SK-N-DZ (cell line): ENCODE measurements around the gene KIRREL2.
"Not testable (repeated sequence)": the region's sequence is repeated elsewhere in the genome, so short reads cannot be mapped to it uniquely, and the experiment has no call there.

Experiments used
- DNase-seq: peaks from one replicate; pipeline ENCODE4 v3.0.0-alpha.2; 2015; ENCODE audit warnings: low spot score

The KIRREL2 gene

DNA sequence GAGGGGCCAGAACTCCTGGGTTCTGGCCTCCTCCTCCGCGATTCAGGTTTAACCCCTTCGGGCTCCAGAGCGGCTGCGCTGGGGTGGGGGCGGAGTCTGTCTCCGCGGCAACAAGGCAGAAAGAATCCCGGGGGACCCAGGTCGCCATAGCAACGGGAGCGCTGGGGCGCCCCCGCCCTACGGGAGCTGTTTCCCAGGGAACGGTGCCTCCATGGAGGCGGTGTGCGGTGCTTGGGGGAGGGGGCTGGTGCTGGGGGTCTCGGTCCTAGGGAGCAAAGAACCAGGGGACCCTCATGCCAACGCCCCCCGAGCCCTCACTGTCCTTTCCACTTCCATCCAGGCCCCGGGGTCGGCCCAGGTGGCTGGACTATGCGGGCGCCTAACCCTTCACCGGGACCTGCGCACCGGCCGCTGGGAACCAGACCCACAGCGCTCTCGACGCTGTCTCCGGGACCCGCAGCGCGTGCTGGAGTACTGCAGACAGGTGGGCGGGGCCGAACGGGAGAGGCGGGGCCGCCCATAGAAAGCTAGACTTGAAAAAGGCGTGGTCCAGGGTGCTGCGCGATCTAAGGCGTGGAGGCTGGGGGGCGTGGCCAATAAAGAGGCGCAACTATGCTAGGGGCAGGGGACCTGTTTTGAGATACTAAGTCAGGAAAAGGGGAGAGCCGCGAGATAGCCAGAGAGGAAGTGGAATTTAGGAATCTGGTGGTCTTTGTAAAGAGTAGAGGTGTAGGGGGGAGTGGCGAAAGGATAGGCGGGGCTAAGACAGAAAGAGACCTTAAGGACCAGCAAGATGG, 12.8 kb downstream of the KIRREL2 start:
- peak; percentile 96 for DNase-seq

DNA sequence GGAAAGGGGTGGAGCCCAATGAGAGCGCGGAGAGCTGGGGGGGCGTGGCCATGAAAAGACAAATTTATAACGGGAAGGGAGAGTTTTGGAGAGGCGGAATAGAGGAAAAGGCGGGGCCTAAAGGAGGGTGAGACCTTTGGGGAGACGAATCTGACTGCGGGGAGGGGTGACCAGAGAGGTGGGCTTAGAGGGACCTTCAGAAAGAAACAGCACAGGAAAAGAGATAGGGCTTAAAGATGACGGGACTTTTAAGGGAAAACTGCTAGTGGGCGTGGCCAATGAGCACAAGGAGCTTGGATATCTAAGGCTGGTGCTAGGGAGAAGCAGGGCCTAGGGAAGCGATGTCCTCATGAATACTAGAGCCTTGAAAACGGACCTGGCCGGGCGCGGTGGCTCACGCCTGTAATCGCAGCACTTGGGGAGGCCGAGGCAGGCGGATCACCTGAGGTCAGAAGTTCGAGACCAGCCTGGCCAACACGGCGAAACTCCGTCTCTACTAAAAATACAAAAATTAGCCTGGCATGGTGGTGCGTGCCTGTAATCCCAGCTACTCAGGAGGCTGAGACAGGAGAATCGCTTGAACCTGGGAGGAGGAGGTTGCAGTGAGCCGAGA, 13.5 kb downstream of the KIRREL2 start:
- DNase-seq: peak; percentile 96

DNA sequence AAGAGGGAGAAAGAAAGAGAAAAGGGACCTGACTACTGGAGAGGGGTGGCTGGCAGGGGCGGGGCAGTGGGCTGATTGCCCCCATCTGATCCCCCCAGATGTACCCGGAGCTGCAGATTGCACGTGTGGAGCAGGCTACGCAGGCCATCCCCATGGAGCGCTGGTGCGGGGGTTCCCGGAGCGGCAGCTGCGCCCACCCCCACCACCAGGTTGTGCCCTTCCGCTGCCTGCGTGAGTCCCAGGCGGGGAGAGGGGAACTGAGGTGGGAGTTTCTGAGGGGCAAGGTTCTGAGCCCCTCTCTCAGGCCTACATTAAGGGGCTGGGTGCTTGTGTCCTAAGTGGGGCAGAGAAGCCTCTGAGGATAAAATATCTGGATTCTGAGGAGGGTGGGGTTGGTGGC, 14.1 kb downstream of the KIRREL2 start:
- no peak for DNase-seq

DNA sequence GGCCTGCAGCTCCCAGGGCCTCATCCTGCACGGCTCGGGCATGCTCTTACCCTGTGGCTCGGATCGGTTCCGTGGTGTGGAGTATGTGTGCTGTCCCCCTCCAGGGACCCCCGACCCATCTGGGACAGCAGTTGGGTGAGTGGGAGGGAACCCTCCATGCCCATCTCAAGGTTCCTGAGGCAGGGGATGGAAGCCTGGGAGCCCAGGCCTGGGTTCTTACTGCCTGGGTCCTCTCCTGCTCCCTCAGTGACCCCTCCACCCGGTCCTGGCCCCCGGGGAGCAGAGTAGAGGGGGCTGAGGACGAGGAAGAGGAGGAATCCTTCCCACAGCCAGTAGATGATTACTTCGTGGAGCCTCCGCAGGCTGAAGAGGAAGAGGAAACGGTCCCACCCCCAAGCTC, 14.9 kb downstream of the KIRREL2 start:
- no peak for DNase-seq

DNA sequence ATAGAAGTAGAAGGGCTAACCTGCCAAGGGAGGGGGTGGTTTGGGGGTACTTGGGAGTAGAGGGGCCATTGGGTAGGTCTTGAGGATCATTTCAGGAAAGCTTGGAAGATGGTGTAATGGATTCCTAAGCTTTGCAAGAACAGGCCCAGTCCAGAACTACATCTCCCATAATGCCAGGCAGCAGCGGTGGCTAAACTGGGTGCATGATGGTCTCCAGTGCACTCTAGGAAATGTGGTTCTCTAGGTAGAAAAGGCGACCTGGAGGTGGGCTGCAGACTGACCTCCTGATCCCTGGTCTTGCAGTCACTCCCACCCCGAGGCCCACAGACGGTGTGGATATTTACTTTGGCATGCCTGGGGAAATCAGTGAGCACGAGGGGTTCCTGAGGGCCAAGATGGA, 15.5 kb downstream of the KIRREL2 start:
- no peak for DNase-seq

DNA sequence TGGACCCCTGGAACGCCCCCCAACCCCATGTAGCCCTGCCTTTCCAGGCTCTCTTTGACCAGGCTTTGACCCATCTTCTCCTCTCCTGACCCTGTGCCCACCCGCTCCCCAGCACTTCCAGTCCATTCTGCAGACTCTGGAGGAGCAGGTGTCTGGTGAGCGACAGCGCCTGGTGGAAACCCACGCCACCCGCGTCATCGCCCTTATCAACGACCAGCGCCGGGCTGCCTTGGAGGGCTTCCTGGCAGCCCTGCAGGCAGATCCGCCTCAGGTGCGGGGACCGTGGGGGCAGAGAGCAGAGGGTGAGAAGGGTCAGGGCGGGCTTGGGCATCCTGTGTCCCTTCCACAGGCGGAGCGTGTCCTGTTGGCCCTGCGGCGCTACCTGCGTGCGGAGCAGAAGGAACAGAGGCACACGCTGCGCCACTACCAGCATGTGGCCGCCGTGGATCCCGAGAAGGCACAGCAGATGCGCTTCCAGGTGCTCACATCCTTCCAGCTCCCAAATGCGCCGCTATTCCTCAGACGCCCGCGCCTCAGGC, 17.8 kb downstream of the KIRREL2 start:
- no peak for DNase-seq

DNA sequence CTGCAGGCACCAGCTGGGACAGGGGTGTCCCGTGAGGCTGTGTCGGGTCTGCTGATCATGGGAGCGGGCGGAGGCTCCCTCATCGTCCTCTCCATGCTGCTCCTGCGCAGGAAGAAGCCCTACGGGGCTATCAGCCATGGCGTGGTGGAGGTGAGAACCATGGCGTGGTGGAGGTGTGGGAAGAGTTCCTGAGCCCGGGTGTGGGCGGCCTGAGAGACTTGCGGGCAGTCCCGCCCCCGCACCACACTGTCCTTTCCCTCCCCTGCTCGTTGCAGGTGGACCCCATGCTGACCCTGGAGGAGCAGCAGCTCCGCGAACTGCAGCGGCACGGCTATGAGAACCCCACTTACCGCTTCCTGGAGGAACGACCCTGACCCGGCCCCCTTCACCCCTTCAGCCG, 22.4 kb downstream of the KIRREL2 start:
- no peak for DNase-seq

DNA sequence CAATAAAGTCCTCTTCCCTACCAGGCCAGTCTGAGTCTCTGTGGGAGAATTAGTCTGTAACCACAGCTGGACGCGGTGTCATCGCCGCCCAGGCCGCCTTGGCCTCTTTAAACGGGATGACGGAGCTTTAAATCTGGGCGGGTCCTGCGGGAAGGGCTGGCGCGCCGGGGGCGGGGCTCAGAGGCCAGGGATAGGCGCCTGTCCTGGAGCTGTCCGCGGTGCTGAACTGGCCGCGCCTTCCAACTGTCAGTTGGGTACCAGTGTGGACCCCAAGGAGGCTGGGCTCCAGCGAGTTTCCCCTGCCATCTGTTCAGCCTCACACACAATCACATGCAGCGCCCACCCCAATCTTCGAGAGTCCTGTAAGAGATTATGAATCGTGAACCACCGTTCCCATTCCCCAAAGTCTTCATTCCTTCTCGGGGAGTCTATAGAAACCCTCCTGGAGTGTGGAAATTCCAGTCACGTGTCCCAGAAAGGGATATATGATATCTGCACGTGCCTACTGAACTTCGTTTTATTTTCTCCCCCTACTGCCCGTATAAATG, 23.1 kb downstream of the KIRREL2 start:
- DNase-seq: peak; percentile 67

DNA sequence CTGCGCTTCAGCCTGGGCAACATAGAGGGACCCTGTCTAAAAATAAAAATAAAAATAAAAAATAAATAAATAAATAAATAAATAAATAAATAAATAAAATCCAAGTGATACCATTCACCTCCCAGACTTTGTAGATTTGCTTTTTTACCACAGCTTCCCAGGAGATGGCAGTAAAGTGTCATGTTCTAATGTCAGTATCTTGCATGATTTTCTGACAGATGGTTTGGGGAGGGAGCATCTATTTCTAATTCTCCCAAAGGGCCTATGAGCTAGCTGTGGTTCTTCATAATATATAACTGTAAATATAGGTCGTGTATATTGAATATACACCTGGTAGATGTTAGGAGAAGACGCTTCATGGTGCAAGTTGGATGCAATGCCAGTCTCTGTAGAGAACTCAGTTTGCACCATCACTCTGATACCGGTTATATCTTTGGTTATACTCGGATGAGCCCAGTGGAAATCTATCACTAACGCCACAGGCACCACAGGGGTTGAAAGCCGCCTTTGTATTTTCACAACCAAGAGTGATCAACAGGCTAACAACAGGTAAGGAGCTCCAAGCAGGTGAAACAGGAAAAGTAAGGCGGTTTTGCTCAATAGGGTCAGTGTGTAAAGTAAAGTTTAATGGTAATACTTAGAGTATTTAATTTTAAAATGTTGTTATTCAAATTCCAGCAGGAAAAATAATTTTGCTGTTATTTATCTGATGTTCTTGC, 25.6 kb downstream of the KIRREL2 start:
- DNase-seq: peak; percentile 73

DNA sequence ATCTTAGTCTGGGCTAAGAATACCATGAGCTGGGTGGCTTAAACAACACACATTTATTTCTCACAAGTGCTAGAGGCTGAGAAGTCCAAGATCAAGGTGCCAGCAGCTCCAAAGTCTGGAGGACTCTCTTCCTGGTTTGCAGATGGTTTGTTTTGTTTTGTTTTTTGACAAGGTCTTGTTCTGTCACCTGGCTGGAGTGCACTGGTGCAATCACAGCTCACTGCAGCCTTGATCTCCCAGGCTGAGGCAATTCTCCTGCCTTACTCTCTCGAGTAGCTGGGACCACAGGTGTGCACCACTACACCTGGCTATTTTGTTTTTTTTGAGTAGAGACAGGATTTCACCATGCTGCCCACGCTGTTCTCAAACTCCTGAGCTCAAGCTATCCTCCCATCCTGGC, 27.2 kb downstream of the KIRREL2 start:
- DNase-seq: no peak

DNA sequence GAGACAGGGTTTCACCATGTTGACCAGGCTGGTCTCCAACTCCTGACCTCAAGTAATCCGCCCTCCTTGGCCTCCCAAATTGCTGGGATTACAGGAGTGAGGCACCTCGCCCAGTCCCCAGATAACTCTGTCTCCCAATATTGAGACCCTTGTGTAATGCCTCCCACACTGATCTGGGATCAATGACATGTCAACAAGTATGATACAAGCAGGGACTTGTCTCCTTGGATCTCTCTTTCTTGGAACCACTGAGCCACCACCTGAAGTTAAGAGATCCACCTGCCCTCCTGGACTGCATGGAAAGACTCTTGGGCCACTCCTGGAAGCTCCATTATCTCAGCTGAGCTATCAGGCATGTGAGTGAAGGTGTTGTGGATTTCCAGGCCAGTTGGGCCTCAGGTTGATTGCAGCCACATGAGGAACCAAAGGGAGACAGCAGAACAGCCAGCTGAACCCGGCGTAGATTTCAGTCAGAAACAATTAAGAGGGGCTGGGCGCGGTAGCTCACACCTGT, 28.6 kb downstream of the KIRREL2 start:
- no peak for DNase-seq

DNA sequence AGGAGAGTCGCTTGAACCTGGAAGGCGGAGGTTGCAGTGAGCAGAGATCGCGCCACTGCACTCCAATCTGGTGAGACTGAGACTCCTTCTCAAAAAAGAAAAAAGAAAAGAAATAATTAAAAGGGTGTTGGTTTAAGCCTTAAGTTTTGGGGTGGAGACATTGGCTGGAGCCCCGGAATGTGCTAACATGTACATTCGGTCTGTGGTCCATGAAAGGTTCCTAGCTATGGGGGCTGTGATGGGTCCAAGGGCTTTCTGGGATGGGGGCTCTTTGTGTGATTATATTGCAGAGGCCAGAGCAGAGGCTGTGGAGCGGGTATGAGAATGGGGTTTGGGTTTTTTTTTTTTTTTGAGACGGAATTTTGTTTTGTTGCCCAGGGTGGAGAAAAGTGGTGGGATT, 29.2 kb downstream of the KIRREL2 start:
- no peak for DNase-seq

DNA sequence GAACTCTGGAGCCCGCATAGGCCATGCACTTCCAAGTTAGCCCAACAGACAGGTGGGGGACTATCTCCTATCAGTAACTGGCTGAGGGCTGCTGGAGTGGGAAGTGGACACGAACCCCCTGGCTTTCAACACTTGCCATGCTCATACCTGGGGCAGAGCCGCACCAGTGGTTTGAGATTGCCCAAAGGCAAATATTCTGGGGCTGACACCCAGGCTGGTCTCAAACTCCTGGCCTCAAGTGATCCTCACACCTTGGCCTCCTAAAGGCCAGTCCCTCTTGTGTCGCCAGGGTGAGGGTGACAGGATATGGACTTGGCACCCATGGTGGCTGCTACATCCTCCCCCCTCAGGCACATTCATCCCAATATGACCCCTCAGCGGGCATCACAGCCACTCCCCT, 30.5 kb downstream of the KIRREL2 start:
- DNase-seq: no peak

DNA sequence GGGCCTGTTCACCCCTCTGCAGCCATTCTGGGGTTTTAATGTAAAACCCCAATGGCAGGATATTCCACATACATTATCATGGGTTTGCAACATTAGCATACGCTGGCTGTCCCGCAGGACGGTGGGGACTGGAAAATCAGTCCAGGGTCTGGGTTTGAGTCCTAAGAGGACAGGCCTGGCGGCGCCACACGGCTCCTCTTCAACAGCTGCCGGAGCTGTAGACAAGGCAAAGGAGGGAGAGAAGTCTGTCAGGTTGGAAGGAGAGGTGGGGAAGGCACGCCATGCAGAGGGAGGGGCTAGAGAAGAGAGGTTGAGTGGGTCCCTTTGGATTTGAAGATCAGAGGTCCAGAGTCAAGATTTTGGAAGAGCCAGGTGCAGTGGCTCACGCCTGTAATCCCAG, 31.7 kb downstream of the KIRREL2 start:
- DNase-seq: no peak

DNA sequence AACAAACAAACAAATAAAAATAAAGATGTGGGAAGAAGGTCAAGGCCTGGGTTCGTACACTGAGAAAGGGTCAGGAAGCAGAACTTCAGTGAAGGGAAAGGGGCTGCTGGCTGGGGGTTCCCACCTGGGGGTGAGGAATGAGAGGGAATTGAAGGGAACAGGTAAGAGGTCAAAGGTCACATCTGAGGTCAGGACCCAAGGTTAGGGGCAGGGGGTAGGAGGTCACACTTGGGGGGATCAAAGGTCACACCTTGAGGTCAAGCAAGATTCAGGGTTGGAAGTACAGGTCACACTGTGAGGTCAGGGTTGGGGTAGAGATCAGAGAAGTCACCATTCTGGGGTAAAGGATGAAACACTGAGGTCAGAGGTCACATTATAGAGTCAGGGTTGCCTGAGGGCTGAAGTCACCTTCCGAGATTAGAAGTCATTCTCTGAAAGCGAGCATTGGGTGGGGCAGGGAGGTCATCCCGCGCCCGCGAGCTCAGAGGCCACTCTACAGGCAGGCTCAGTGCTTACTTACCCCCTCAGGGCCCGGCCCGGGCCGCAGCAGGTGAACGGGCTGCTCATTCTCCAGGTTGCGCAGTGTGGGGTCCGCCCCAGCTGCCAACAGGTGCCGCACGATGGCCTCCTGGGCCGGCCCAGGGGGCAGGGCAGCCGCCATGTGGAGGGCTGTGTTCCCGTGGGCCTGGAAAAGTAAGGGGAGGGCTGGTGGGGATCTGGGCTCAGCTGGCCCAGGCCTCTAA, 32.8 kb downstream of the KIRREL2 start:
- no peak for DNase-seq

DNA sequence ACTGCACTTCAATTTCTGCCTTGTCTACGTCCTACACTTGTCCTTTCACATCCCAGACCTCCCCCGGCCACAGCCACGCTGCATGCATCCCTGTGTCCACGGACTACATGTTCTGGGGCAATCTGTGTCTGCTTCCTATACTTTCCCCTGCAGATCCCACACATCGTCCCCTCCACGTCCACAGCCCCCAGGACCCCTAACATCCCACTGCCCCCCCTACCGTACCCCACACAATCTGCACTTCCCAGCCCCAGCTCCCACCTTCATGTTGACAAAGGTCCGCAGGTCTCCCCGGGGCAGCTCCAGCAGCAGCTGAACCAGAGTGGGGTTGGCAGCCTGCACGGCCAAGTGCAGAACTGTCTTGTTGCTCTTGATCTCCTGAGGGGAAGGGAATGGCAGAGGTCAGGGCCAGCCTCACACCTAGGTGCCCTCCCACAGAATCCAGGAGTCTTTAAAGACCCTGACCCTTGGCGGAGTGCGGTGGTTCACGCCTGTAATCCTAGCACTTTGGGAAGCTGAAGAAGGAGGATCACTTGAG, 33.5 kb downstream of the KIRREL2 start:
- DNase-seq: no peak

DNA sequence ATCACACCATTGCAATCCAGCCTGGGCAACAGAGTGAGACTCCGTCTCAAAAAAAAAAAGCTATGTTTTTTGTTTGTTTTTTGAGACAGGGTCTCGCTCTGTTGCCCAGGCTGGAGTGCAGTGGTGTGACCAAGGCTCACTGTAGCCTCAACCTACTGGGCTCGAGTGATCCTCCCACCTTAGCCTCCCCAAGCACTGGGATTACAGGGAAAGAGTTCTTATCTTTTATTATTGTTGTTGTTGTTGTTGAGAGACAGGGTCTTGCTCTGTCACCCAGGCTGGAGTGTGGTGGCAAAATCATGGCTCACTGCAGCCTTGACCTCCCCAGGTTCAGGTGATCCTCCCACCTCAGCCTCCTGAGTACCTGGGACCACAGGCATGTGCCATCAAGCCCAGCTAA, 35.1 kb downstream of the KIRREL2 start:
- not testable (repeated sequence) for DNase-seq

DNA sequence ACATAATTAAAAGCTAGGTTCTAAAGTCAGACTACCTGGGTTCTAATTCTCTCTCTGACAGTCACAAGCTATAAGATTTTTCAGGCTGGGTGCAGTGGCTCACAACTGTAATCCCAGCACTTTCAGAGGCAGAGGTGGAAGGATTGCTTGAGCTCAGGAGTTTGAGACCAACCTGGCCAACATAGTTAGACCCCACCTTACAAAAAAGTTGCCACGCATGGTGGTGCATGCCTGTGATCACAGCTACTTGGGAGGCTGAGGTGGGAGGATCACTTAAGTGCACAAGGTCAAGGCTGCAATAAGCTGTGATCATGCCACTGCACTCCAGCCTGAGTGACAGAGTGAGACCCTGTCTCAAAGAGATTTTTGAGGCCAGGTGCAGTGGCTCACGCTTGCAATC, 37.6 kb downstream of the KIRREL2 start:
- no peak for DNase-seq

DNA sequence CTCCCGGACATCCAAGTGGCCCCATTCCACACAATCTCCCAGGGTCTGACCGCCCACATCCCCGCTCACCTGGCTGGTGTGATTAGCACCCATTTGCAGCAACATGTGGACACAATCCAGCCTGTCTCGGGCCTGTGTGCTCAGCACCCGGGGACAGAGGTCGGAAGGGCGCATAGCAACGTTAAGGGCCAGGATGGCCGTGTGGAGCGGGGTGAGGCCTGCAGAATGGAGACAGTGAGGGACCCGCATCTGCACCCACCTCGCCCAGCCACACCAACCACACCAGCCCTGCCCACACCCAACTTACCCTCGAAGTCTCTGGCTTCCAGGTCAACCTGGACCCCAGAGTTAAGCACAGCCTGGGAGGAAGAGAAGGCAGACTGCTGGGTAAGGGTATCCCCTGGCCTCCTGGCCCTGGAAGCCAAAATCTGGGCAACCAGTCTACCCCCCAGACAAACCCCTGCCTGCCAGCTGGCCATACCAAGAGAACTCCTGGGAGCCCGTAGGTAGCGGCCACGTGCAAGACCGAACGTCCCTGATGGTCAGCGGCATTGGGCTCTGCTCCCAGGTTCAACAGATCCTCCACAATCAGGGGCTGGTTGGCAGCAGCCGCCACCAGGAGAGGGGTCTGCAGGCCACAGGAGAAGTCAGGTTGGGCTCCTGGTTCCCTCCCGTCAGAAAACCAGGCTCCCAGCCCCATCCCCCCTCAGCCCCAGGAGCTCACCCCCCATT, 39.4 kb downstream of the KIRREL2 start:
- no peak for DNase-seq

DNA sequence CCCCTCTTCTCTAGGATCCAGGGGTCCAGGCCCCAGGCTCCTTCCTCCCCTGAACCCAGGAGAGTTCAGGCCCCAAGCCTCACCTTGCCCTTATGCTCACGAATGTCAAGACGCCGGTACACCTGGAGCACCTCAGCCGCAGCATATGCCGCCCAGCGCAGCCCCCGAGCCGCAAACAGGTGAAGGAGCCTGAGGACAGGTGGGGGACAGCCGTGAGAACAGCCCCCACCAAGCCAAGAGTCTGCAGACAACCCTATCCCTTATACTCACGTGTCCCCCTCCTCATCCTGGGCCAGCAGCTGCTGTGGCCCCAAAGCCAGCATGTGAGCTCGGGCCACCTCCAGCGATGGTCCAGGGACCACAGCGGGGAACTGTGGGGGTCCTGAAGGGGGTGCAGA, 39.9 kb downstream of the KIRREL2 start:
- no peak for DNase-seq
